GM18502 (cell line): Measurements from ENCODE around the gene LRP1.

Experiments used
- ATAC-seq: cut with Tn5 transposase; IDR thresholded peaks from one replicate; pipeline ENCODE4 v1.9.1; 2021; ENCODE audit warnings: mild to moderate bottlenecking; ENCODE audit not compliant: unreplicated experiment, poor library complexity

Gene LRP1

GRCh38 chr12:57131896-57132744, 3.8 kb downstream of the LRP1 start:
- ATAC-seq, result no peak

DNA sequence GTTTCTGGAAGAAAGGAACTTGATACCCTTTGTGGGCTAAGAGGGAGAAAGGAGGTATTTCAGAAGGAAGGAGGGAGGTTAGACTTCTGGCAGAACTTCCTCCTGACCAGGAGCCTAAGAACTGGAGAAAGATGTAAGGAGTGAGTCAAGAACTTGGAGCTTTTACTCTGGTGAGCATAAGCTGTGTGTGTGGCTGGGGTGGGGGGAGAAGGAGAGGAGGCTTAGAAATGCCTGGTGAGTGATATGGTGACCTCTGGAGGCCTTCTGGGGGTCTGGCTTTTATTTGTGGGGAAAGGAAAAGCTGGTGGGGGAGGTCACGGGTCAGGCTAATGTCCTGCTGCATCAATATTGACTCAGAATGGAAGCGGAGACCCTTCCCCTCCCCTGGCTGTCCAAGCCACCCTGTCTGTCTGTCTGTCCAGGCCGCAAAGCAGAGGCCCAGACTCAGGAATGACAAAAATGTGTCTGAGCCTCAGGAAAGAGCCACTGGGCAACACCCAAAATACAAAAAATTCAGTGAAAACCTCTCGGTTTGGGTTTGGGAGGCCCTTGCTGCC, 4.8 kb downstream of the LRP1 start:
- no peak for ATAC-seq

- no peak for ATAC-seq
Measured at GRCh38 chr12:57133916-57134315, 5.6 kb downstream of the LRP1 start.

DNA sequence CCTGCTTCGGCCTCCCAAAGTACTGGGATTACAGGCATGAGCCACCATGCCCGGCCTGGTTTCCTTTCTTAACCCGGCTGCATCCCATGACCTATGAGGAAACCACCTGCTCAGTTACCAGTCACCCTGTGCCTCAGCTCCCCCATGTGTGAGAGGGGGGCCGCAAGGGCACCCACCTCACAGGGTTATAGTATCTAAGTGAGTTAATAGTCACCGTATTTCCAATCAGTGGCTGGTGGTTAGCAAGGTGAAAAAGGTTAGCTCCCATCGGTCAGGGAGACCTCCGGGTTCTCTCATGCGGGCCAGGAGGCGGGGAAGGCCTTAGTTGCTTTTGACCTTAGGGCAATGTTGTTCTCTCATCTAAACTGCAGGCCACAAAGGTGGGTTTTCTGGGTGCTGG, 6.7 kb downstream of the LRP1 start:
- ATAC-seq, result no peak

GRCh38 chr12:57135527-57136326, 7.4 kb downstream of the LRP1 start:
- ATAC-seq, result no peak

GRCh38 chr12:57138526-57139272, 10.4 kb downstream of the LRP1 start:
- ATAC-seq, result no peak

- no peak for ATAC-seq
Measured at GRCh38 chr12:57139796-57140649, 11.7 kb downstream of the LRP1 start.

GRCh38 chr12:57141249-57141648, 13.0 kb downstream of the LRP1 start:
- no peak for ATAC-seq

DNA sequence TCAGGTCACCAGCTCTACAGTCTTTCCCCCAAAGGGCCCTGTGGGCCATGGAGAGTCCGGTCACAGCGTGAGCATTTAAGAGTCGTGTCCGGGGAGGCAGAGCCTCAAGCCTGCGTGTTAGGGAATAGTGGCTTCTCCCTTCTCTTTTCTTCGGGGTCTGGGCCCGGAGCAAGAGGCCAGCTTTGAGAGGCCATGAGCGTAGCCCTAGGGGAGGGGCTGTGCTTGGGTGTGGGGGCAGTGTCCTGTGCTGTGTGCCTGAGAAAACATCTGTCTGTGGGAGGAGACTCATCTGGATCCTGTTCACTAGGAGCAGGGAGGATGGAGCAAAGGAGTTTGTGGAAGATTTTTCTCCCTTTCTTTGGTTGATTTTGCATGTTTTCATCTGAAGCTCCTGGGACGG, 13.8 kb downstream of the LRP1 start:
- no peak for ATAC-seq

DNA sequence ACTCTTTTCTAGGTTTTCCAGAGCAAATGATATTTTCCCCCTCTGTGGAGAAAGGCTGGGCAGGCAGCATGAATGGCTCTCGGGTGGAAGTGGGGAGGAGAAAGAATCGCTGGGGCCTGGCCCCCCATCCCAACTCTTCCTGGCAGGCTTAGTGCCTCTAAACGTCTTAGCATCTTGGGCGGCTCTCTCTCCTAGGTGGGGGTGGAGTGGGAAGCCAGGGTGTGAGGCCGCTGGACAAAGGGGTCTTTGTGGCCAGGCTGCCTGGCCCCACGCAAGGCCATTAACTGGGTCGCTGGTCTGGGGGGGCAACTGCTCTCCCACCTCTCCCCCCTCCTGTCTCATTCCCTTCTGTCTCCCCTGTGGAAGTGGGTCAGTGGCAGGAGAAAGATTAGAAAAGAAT, 14.4 kb downstream of the LRP1 start:
- ATAC-seq, result no peak

DNA sequence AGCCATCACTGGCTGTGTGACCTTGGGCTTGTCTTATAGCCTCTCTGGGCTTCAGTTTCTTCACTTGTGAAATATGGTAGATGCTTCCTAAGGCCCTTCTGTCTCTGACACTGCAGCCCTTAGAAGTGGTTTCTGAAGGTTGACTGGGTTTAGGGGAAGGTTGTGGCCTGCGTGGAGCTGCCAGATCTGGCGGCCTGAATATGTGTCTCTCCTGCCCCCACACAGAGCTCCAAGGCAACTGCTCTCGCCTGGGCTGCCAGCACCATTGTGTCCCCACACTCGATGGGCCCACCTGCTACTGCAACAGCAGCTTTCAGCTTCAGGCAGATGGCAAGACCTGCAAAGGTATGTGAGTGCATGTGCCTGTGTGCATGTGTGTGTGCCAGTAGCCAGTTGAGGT, 15.2 kb downstream of the LRP1 start:
- ATAC-seq, result no peak

- no peak for ATAC-seq
Measured at GRCh38 chr12:57145460-57146059, 17.3 kb downstream of the LRP1 start.

- no peak for ATAC-seq
Measured at GRCh38 chr12:57146092-57146491, 17.8 kb downstream of the LRP1 start.

- ATAC-seq, result no peak
Measured at GRCh38 chr12:57146961-57147944, 19.0 kb downstream of the LRP1 start, which contains the start of gene LRP1-AS. Gene LRP1-AS (minus strand): TSS chr12:57147619.

DNA sequence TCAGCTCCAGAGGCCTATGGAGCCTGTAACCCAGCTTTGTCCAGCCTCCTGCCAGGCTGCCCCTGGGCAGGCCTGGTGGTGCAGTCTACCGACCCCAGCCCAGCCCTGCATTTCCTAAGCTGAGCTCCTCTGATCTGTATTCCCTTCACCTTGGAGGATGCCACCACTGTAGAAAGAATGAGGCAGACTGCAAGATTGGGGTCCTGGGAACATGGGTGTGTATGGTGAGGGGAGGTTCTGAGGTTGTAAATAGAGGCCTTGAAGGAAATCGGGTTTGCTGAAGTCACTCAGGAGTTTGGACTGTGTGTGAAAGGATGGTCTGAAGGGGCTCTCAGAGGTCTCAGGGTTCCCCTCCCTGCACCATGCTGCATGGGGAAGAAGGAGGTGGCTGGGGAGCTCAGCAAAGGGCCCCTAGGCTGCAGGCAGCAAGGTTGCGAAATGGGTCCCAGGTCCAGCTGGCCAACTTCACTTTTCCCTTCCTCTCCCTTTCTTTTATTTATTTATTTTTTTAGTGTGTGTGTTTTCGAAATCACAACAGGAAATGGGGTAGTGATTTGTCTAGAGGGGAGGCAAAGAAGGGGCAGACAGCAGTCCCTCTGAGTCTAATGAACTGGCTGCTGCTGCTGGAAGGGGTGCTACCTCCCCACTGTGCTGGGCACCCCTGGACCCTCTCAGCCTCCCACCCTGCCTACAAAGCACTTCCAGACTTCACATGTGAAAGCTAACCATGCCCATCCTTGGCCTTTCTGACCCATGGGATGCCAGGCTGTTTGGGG, 20.4 kb downstream of the LRP1 start:
- ATAC-seq, result no peak

GRCh38 chr12:57149245-57149900, 21.1 kb downstream of the LRP1 start:
- ATAC-seq, result no peak
